B cell (primary cell): ENCODE measurements around the gene UNC5C. TPM values are rescaled to one million over a fixed set of nuclear protein-coding genes. Genes with fewer than 3 reads are reported as not detected.

ENCODE experiments used
- ATAC-seq: fragments of 200-7000 bp; cut with Tn5 transposase; one replicate; pipeline ENCODE4 v1.10.0; 2021; ENCODE audit warnings: low read depth, mild to moderate bottlenecking, moderate number of reproducible peaks, moderate library complexity
- CTCF ChIA-PET: fragments of 350-600 bp; sonication (Branson Sonifier 250); formaldehyde crosslinking; loops from one replicate; lab custom pipeline; 2021; ENCODE audit warnings: antibody characterized with exemption, inconsistent platforms; lab: Charles Lee
- POLR2A ChIA-PET: fragments of 350-600 bp; sonication (Branson Sonifier 250); formaldehyde crosslinking; loops from one replicate; lab custom pipeline; 2021; ENCODE audit warnings: antibody characterized with exemption; lab: Charles Lee
- DNase-seq: peaks from one replicate; pipeline ENCODE4 v3.0.0; 2013
- H2AFZ ChIP-seq: 2 replicates; pipeline ENCODE4 v1.6.1; 2012; ENCODE audit warnings: mild to moderate bottlenecking, low read depth, low read length; ENCODE audit not compliant: insufficient read depth, poor library complexity, severe bottlenecking
- H3K27ac ChIP-seq, 2 donors: 1 replicate in 1 of 2; 2 replicates in 1 of 2; pipeline ENCODE4 v1.5.1; 2012 to 2013; ENCODE audit warnings: low read length in 2 of 2, mild to moderate bottlenecking in 2 of 2, moderate library complexity in 1 of 2
- H3K27me3 ChIP-seq, 4 experiments: fragments of 200-600 bp in 1 of 4; sonication (generic) in 1 of 4; replicated peaks in 1 of 4; 1 replicate in 2 of 4; 2 replicates in 2 of 4; pipeline versions ENCODE4 v1.6.1 to v1.7.0; 2013 to 2016; ENCODE audit warnings: low read length in 3 of 4, mild to moderate bottlenecking in 2 of 4, mixed read lengths in 1 of 4, moderate library complexity in 1 of 4; ENCODE audit not compliant: insufficient read depth in 4 of 4, control insufficient read depth in 3 of 4; ENCODE audit errors: control extremely low read depth in 1 of 4
- H3K36me3 ChIP-seq, 2 experiments: replicated peaks in 1 of 2; 1 replicate in 1 of 2; 2 replicates in 1 of 2; pipeline versions ENCODE4 v1.6.1 to v1.7.1; 2013; ENCODE audit warnings: low read length in 1 of 2; ENCODE audit not compliant: insufficient read depth in 2 of 2, control insufficient read depth in 1 of 2; ENCODE audit errors: control extremely low read depth in 1 of 2, extremely low read depth in 1 of 2
- H3K4me1 ChIP-seq, 2 donors: fragments of 200-600 bp in 1 of 2; sonication (generic) in 1 of 2; 1 replicate in 1 of 2; 2 replicates in 1 of 2; pipeline versions ENCODE4 v1.5.1 to v1.6.1; 2013 to 2017; ENCODE audit warnings: low read length in 2 of 2; ENCODE audit not compliant: control insufficient read depth in 2 of 2, insufficient read depth in 2 of 2
- H3K4me2 ChIP-seq: replicated peaks from 2 replicates; pipeline ENCODE3; 2012; ENCODE audit warnings: mild to moderate bottlenecking, low read depth, low read length; ENCODE audit not compliant: poor library complexity, severe bottlenecking
- H3K4me3 ChIP-seq, 5 experiments: fragments of 200-600 bp in 1 of 5; sonication (generic) in 1 of 5; 1 replicate in 3 of 5; 2 replicates in 2 of 5; pipeline versions ENCODE4 v1.5.1 to v1.7.0; 2011 to 2016; ENCODE audit warnings: low read length in 4 of 5, mild to moderate bottlenecking in 4 of 5, low read depth in 2 of 5, control low read depth in 1 of 5, moderate library complexity in 1 of 5; ENCODE audit not compliant: insufficient read depth in 1 of 5; ENCODE audit errors: control extremely low read depth in 1 of 5, extremely low read depth in 1 of 5
- H3K79me2 ChIP-seq: fragments of 200-600 bp; sonication (generic); one replicate; pipeline ENCODE4 v1.6.0; 2016; ENCODE audit warnings: low read length; ENCODE audit not compliant: control insufficient read depth, insufficient read depth
- H3K9ac ChIP-seq: fragments of 200-600 bp; sonication (generic); 2 replicates; pipeline ENCODE4 v1.6.1; 2017; ENCODE audit warnings: mild to moderate bottlenecking, low read length, moderate library complexity
- H3K9me3 ChIP-seq, 3 donors: one replicate each; pipeline versions ENCODE4 v1.6.1 to v1.7.1; 2013; ENCODE audit warnings: low read length in 2 of 3; ENCODE audit not compliant: control insufficient read depth in 2 of 3, insufficient read depth in 1 of 3; ENCODE audit errors: control extremely low read depth in 1 of 3
- H4K20me1 ChIP-seq: 2 replicates; pipeline ENCODE4 v1.6.0; 2012; ENCODE audit warnings: mild to moderate bottlenecking, low read length; ENCODE audit not compliant: insufficient read depth, control insufficient read depth, poor library complexity, severe bottlenecking
- H3K27ac Mint-ChIP-seq: one replicate; pipeline ENCODE4 v1.8.0; 2021; ENCODE audit warnings: mixed read lengths
- H3K27me3 Mint-ChIP-seq: one replicate; pipeline ENCODE4 v1.8.0; 2021; ENCODE audit warnings: mixed read lengths
- H3K4me1 Mint-ChIP-seq: one replicate; pipeline ENCODE4 v1.8.0; 2021; ENCODE audit warnings: mixed read lengths
- H3K4me3 Mint-ChIP-seq: one replicate; pipeline ENCODE4 v1.8.0; 2021; ENCODE audit warnings: mixed read lengths
- H3K9me3 Mint-ChIP-seq: one replicate; pipeline ENCODE4 v1.8.0; 2022; ENCODE audit warnings: mixed read lengths; ENCODE audit not compliant: insufficient read depth
- EZH2 ChIP-seq: IDR thresholded peaks from 2 replicates; pipeline ENCODE4 v1.6.1; 2012; ENCODE audit warnings: borderline replicate concordance, low read depth, mild to moderate bottlenecking, moderate library complexity, low read length; ENCODE audit not compliant: insufficient read depth, poor library complexity, severe bottlenecking
- WGBS: methylation state at CpG from one replicate; pipeline ENCODE4 v1.1.5; 2013; ENCODE audit warnings: missing lambda C conversion rate; ENCODE audit not compliant: insufficient coverage; 5-methylcytosine and 5-hydroxymethylcytosine counted together
- intact Hi-C: fragments of 100-400 bp; cut with micrococcal nuclease; formaldehyde crosslinking; loops from one replicate; pipeline ENCODE4 v1.10.0; 2022
- polyA plus RNA-seq: library from polyadenylated mRNA; depleted of rRNA; stranded (reverse); fragments of >200 nt; gene quantifications from 2 replicates; pipeline ENCODE4 v1.2.3, GENCODE V29; 2012
- total RNA-seq, 2 donors: library from RNA; stranded (reverse); fragments of 120-200 nt in 1 of 2; gene quantifications; 1 replicate in 1 of 2; 2 replicates in 1 of 2; pipeline versions ENCODE4 v1.2.3 to v1.2.4, GENCODE V29; 2013 to 2022
- TF ChIP-seq, protein P1 (sequence below): fragments of 200-600 bp; IDR thresholded peaks from one replicate; pipeline ENCODE4 v1.8.0; 2022; ENCODE audit warnings: antibody characterized with exemption, mild to moderate bottlenecking

UNC5C gene
- total and polyA plus RNA-seq, 2 donors (not counting 1 experiment from before 2014, with no cell fraction given), result not detected

DNA sequence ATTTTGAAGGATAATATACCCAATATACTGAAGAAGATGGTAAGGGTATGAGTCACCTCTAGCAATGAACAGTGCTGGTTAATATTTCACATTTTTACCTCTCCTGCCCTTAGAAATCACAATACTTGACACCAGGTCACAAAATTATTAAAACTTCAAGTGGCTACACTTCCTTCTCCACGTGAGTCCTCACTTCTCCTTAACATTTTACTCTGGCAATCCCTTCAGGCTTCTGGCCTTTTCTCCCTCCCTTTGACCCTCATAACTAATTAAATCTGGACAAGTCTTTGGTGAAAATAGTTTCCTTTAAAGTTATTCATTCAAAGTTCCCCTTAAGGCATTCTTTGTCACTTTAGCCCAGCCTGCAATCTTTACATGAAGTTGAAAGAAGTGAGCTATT is 190.4 kb downstream of the UNC5C start:
- Histone ChIP-seq H3K27ac (no peak overlapping the region), H3K27me3 (no peaks in the 10 kb centered on the region), H3K4me1 (no peaks in the 10 kb centered on the region), H3K4me3 (no peak overlapping the region), H3K4me2 (no peak overlapping the region), H2AFZ (no peak overlapping the region), H3K79me2 (no peaks in the 10 kb centered on the region), H3K9ac (no peak overlapping the region), H3K36me3 (no peaks in the 10 kb centered on the region), H3K9me3 (no peaks in the 10 kb centered on the region), H4K20me1 (no peaks in the 10 kb centered on the region)
- no peak for TF ChIP-seq EZH2
- TF ChIP-seq, protein P1, sequence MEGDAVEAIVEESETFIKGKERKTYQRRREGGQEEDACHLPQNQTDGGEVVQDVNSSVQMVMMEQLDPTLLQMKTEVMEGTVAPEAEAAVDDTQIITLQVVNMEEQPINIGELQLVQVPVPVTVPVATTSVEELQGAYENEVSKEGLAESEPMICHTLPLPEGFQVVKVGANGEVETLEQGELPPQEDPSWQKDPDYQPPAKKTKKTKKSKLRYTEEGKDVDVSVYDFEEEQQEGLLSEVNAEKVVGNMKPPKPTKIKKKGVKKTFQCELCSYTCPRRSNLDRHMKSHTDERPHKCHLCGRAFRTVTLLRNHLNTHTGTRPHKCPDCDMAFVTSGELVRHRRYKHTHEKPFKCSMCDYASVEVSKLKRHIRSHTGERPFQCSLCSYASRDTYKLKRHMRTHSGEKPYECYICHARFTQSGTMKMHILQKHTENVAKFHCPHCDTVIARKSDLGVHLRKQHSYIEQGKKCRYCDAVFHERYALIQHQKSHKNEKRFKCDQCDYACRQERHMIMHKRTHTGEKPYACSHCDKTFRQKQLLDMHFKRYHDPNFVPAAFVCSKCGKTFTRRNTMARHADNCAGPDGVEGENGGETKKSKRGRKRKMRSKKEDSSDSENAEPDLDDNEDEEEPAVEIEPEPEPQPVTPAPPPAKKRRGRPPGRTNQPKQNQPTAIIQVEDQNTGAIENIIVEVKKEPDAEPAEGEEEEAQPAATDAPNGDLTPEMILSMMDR, result no peak
- Mint-ChIP-seq H3K27me3 (no peaks in the 10 kb centered on the region), H3K4me1 (no peaks in the 10 kb centered on the region), H3K4me3 (no peak overlapping the region), H3K9me3 (no peaks in the 10 kb centered on the region), H3K27ac (no peak overlapping the region)
- intact Hi-C loops, result no loop called here
- ChIA-PET CTCF (interaction anchor here (1.2 kb wide), 1 partner anchor 8 kb away, joined by 3 read pairs; no protein-coding TSS in a partner anchor), POLR2A (no interaction called here)
- 83% methylated on average over 1 of the region's 1 CpG for WGBS
- ATAC-seq (no peak), DNase-seq (no peak)

DNA sequence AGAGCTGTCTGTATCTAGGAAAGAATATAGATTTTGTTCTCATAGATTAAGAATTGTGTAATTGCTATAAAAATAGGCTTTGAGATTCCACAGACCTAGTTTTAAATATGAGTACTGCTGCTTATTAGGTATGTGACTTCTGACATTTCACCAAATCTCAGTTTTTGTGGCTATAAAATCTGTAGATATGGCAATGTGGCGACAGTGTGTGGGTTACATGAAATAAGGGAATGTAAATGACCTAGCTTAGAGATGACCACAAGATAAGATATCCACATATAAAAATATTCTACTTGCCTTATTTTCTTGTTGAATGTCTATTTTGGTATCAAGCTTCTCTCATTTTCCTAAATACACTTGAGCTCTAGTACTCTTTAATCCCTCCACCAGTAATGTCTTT is 193.8 kb downstream of the UNC5C start:
- H3K9me3 Mint-ChIP-seq, result peaks cover 3% of the 10 kb centered on the region
- DNase-seq, result no peak
- H3K4me3 Mint-ChIP-seq, result no peak overlapping the region
- H3K9ac ChIP-seq, result no peak overlapping the region
- H3K36me3 ChIP-seq, result no peaks in the 10 kb centered on the region
- no peak overlapping the region for H3K4me2 ChIP-seq
- WGBS, result no CpG with 5 or more reads among the region's 1 CpG
- no peaks in the 10 kb centered on the region for H3K27me3 Mint-ChIP-seq
- ChIA-PET CTCF (no interaction called here), POLR2A (no interaction called here)
- H3K27me3 ChIP-seq, result no peaks in the 10 kb centered on the region
- H3K4me1 Mint-ChIP-seq, result no peaks in the 10 kb centered on the region
- TF ChIP-seq EZH2, result no peak
- TF ChIP-seq, protein P1, result no peak
- intact Hi-C loops, result no loop called here
- no peaks in the 10 kb centered on the region for H3K79me2 ChIP-seq
- H3K4me1 ChIP-seq, result no peaks in the 10 kb centered on the region
- H2AFZ ChIP-seq, result no peak overlapping the region
- H3K4me3 ChIP-seq, result no peak overlapping the region
- no peaks in the 10 kb centered on the region for H3K9me3 ChIP-seq
- no peak overlapping the region for H3K27ac ChIP-seq
- H4K20me1 ChIP-seq, result no peaks in the 10 kb centered on the region
- ATAC-seq, result no peak
- H3K27ac Mint-ChIP-seq, result no peak overlapping the region
